ENCODE measurements around the gene ELF3.

DNA sequence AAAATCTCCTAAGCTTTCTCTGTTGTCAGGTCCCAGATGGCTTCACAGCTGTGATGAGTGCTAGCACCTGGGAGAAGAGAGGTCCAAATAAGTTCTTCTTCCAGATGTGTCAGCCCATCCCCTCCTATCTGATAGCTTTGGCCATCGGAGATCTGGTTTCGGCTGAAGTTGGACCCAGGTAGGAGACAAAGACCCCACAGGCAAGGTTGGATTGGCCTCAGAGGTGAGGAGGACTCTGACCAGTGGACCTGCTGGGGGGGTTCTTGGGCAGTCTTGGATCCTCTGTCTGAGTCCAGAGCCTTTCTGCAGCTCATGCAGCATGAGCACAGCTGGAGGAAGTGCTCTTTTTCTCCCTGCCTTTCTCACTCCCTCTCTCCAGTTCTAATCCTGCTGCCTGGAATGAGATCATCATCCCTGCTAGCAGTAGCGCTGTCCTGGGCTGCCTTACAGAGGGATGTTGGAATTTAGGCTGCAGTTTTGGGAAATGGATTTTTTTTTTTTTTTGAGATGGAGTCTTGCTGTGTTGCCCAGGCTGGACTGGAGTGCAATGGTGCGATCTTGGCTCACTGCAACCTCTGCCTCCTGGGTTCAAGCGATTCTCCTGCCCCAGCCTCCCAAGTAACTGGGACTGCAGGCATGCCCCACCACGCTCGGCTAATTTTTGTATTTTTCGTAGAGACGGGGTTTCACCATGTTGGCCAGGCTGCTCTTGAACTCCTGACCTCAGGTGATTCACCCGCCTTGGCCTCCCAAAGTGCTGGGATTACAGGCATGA, 20.8 kb upstream of the ELF3 start:
- TF ChIP-seq, protein P1, sequence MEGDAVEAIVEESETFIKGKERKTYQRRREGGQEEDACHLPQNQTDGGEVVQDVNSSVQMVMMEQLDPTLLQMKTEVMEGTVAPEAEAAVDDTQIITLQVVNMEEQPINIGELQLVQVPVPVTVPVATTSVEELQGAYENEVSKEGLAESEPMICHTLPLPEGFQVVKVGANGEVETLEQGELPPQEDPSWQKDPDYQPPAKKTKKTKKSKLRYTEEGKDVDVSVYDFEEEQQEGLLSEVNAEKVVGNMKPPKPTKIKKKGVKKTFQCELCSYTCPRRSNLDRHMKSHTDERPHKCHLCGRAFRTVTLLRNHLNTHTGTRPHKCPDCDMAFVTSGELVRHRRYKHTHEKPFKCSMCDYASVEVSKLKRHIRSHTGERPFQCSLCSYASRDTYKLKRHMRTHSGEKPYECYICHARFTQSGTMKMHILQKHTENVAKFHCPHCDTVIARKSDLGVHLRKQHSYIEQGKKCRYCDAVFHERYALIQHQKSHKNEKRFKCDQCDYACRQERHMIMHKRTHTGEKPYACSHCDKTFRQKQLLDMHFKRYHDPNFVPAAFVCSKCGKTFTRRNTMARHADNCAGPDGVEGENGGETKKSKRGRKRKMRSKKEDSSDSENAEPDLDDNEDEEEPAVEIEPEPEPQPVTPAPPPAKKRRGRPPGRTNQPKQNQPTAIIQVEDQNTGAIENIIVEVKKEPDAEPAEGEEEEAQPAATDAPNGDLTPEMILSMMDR (IDR thresholded peaks at IDR 0.05; ENCODE audit: low read depth, low read length, poor library complexity, severe bottlenecking) = no peak
- no peak for TF ChIP-seq EZH2phosphoT487 (IDR thresholded peaks at IDR 0.05; ENCODE audit: borderline replicate concordance, low read length)
